ENCODE data around the gene CPNE6.
A peak's percentile ranks its signal among the peaks of the same experiment; 100 is the strongest.
"Not testable (repeated sequence)": the region's sequence is repeated elsewhere in the genome, so short reads cannot be mapped to it uniquely, and the experiment has no call there.

CPNE6 gene

DNA sequence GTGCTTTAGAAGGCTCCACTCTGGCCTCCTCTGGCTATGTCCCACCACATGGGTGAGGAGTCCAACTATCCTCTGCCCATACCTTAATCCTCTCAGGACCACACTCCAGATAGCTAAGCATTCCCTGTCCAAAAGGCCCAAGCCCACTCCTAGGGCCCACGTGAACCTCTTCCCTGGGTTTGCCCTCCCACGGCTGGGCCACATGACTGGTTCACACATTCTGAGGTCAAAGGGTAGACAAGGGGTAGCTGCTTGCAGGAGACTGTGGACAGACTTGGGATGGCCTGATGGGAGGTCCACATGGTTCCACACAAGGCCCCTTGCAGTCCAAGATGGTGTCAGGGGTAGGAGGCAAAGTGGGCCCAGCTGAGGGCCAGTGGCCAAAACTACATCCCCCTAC is 16.7 kb downstream of the CPNE6 start:
- no peak for DNase-seq

DNA sequence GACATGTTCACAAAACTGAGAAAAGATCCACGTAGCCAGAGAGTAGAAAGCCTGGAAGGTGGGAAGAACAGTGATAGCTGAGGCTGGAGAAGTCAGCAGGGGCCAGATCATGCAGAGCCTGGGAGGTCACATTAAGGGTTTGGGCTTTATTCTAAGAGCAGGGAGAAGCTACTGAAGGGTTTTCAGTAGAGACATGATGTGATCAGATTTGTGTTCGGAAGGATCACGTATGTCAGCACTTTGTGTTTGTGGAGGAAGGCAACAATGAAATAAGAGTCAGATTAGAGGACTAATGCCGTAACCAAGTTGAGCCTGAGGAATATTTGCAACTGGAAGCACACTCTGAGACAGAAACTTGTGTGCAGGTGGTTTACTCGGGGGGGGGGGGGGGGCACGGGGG is 18.5 kb downstream of the CPNE6 start:
- DNase-seq = no peak

DNA sequence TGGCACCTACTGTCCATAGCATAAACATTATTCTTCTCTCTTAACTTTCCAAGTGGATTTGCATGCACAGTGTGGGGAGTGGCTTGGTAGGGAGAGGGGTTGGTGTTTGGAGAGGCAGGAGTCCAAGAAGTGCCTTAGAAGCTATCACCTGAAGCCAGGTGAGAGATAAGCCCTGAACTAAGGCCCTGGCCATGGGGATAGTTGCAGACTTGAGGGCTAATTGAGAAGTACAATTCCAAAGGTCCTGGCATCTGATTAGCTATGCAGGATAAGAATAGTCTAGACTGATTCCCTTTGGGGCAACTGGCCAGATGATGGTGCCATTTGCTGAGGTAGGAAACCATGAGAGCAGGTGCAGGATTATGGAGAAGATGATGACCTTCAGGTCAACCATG is 20.7 kb downstream of the CPNE6 start:
- DNase-seq = no peak

DNA sequence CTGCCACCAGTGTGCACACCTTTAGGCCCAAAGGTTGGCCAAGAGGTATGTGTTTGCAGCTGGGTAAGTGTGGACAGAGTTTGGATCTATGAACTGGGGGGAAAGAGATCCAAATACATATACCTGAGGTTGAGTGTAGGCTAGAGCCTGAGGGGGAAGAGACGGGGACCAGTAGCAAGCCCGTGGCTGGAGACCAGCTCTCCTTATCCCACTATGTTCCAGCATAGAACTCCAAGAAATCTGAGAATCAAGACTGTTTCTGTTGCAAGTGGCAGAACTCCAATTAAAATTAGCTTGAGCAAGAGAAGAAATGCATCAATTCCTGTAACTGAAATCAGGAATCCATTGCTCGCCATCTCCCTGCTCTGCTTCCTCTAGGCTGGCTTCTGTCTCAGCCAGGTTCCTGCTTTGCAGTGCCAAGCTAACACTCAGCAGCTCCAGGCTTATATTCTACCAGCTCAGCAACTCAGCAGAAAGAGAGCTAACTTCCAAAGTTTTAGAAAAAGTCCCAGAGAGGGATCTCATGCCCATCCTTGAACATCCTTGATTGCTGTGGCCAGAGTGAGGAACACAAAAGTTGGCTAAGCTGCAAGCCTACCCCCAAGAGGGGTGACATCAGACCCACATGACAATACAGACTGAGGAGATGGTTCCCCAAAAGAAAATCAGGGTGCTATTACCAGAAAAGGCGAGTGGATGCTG is 21.3 kb downstream of the CPNE6 start:
- DNase-seq = no peak

DNA sequence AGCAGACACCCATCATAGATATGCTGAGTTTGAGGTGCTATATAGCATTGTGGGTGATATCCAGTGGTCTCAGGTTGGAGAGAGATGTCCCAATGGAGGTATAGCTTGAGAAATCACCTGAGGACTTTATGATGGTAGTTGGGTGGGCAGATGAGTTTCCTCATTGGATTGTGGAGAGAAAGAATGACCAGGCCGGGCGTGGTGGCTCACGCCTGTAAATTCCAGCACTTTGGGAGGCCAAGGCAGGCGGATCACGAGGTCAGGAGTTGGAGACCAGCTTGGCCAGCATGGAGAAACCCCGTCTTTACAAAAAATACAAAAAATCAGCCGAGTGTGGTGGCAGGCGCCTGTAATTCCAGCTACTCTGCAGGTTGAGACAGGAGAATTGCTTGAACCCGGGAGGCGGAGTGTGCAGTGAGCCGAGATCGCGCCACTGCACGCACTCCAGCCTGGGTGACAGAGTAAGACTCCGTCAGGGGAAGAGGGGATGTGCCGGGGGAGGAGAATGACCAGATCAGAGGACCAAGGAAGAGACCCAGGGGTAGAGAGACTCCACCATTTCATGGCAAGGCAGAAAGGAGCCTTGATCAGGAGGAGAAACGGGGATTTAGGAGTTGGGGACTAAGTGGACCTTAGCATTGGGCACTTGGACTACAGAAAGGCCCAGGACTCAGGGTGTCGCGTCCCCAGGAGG is 22.0 kb downstream of the CPNE6 start:
- no peak for DNase-seq

DNA sequence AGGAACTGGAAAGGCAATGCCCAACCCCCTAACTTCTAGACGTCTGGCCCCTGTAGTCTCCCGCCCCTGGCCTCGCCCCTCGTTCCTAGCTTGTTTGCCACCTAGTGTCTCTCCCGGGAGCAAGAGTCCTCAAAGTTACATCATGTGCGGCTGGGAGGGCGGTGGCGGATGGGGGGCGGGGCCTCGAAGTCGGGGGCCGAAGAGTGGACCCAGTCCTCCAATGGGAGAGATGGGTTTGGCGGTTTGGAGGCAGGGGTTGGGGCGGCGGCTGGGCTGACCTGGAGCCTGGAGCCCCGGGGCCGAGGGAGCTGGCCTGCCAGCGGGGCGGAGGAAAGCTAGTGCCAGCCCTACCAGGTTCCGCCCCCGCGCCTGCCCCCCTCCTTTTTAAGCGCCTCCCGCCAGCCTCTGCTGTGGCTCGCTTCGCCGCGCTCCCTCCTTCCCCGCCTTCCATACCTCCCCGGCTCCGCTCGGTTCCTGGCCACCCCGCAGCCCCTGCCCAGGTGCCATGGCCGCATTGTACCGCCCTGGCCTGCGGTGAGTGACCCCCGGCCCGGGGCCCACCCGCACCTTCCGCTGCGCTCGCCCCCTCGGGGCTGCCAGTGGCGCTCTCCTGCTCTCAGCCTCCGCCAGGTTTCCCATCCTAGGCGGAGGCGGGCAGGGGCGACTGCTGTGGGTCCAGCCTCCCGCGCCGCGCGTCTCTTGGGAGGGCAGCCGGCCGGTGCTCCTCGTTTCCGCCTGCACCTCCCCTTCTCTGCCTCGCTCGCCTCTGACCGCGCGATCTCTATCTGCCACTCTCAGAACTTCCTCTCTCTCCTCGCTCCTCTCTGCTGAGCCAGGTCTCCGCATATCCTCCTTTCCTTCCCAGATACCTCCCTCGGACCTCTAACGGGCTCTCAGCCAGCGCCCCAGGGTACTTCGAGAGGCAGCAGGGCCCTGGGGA is 22.8 kb downstream of the CPNE6 start, which contains the start of gene PCK2:
PCK2 (plus strand) TSS at position 411 of the 940 bp plus-strand sequence; CDS start at position 506, 95 bp downstream.
- peak; percentile 57 for DNase-seq

DNA sequence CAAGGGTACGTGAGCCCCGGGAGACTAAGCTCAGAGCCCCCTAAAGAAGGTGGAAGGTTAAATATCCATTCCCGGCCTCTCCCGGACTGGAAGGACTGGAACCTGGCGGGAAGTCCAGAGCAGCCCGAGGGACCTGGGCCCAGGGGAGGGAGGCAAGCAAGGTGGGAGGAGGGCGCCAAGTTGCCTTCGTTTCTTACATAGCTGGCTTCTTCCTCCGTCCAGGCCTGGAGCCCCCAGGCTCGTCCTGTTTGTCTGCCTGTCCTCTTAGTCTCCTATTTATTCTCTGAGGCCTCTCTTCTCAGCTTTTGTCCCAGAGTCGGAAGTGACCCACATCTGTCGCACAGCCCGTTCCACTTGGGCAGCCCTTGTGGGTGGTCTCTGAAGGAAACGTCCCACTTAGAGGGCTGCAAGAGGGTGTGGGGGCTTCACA is 23.5 kb downstream of the CPNE6 start:
- DNase-seq = no peak

DNA sequence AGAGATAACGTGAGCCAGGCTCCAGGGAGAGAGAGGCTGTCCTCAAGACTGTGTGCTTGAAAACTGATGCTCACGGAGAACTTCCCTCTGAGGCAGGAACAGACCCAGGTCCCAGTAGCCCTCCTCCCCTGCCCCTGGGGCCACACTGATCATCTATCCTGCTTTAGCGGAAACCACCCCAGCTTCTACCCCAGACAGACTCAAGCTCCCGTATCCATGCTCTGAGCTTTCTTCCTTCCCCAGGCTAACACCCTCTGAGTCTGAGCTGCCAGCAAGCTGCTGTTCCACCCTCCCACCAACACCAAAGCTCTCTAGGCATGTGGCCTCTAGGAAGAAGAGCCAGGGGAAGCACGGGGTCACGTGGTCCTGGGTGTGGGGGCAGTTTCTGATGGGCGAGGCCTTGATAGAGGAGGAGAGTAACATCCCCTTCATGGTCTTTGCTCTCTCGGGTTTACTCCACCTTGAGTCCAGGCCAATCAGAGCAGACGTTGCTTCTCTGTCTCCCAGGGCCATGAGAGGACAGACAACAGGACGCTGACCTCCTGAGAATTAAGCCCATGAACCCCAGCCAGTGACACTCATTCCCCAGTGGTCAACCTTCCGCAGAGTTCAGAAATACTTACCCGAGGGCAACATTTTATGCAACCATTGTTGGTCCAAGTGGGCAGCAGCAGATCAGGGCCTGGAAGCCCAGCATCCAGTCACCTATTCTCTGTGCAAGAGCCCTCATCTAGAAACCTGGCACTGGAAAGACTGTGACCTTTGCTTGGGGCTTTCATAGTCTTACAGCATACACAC is 24.1 kb downstream of the CPNE6 start:
- no peak for DNase-seq

DNA sequence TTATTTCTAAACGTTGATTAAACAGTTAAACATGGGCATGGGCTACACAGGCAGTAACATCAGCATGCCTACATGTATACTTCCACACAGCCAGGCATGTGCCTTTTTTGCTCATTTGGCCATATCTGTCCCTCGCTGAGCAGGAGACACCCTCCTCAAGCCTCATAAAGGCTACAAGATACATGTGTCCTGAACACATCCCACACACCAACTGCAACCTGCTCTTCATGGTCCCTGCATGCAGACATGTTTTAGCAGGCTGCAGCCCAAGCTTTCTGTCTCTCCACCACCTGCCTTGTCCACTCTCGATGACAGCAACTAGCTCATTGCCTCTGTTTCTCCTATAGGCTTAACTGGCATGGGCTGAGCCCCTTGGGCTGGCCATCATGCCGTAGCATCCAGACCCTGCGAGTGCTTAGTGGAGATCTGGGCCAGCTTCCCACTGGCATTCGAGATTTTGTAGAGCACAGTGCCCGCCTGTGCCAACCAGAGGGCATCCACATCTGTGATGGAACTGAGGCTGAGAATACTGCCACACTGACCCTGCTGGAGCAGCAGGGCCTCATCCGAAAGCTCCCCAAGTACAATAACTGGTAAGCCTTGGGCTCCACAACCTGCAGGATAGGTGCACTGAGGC is 25.3 kb downstream of the CPNE6 start:
- DNase-seq = no peak

DNA sequence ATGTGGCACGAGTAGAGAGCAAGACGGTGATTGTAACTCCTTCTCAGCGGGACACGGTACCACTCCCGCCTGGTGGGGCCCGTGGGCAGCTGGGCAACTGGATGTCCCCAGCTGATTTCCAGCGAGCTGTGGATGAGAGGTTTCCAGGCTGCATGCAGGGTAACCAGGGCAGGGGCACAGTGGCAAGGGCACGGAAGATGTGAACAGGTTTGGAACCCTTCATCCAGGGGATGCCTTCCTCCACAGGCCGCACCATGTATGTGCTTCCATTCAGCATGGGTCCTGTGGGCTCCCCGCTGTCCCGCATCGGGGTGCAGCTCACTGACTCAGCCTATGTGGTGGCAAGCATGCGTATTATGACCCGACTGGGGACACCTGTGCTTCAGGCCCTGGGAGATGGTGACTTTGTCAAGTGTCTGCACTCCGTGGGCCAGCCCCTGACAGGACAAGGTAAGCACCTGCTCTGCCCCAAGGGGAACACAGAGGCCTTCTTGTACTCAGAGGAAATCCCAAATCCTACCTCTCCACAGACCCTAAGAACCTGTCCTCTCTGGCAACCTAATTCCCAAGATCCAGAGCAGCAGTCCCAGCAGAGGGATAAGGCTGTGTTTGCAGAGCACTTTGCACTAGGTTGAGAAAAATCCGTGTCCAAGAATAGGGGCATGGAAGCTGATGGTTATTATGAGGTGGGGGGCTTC is 27.0 kb downstream of the CPNE6 start:
- DNase-seq = no peak

DNA sequence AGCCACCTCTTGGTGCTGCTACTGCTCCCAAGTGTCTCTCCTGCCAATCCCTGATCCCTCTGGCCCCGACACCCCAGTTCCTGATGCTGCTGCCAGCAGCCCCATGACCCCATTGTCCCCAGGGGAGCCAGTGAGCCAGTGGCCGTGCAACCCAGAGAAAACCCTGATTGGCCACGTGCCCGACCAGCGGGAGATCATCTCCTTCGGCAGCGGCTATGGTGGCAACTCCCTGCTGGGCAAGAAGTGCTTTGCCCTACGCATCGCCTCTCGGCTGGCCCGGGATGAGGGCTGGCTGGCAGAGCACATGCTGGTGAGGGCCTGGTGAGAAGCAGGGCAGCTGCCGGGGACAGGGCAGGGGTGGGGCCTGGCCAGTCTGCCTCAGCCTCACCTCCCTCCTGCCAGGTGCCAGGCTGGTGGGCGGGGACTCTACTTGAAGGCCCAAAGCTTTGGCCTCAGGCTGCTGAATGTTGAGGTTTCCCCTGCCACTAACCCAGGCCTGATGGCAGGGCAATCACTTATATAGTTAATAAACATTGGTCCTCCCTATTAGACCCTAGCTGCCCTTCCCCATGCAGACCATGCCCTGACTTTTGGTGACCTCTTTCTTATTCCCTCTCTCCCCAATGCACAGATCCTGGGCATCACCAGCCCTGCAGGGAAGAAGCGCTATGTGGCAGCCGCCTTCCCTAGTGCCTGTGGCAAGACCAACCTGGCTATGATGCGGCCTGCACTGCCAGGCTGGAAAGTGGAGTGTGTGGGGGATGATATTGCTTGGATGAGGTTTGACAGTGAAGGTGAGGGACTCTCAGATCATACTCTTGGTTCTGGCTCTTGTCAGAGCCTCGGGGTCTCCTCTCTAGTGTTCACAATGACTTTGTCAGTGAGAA is 27.8 kb downstream of the CPNE6 start:
- DNase-seq = no peak

DNA sequence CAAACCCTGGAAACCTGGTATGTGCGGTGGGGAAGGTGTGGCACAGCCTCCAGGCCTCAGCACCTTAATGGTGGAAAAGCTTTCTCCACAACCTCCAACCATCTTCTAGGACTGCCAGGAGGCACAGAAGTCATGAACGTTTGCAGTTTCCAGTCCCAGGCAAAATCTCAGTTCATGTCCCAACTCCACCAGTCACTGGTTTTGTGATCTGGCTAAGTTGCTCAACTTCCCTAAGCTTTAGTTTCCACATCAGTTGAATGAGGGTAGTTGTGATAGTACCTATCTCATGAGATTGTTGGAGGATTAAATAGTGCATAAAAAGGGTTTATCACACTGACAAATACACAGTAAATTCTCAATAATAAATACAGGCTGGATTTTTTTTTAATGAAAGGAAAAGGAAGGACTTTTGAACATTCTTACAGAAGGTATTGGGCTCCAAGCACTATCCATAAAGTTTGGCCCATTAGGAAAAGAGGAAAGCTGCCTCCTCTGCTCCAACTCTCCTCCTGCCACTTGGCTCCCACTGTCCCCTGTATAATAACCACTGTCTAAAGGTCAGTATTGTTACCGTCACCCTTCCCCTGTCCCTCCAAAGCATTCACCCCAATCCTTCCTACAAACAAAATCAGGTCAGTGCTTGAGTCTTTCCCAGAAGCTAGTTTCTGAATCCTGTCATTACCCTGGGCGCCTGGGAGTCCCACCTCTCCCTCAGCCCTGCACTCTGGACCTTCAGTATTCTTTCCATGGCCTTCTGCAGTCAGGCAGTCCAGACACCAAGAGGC is 29.0 kb downstream of the CPNE6 start:
- DNase-seq = no peak

DNA sequence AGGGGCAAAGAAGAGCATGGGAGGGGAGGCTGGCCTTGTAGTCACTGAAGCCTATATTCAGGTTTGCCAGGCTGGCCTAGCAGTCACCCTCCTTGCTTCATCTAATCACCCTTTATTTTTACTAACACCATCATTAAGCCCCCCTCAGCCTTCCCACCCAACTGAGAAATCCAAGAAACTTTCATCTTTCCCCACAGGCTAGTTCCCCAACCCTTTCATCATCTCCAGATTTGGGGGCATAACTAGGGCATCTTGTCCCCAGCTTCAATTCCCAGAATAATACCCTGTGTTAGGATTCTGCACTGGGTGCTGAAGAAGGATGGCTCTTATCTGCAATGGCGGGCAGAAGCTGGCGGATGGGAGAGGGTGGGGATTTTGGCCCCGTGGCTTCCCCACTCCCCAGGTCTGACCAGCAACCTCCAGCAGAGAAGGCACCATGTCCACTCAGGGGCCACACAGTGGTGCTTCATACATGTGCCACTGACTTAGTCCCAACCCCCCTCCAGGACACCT is 29.7 kb downstream of the CPNE6 start:
- no peak for DNase-seq

DNA sequence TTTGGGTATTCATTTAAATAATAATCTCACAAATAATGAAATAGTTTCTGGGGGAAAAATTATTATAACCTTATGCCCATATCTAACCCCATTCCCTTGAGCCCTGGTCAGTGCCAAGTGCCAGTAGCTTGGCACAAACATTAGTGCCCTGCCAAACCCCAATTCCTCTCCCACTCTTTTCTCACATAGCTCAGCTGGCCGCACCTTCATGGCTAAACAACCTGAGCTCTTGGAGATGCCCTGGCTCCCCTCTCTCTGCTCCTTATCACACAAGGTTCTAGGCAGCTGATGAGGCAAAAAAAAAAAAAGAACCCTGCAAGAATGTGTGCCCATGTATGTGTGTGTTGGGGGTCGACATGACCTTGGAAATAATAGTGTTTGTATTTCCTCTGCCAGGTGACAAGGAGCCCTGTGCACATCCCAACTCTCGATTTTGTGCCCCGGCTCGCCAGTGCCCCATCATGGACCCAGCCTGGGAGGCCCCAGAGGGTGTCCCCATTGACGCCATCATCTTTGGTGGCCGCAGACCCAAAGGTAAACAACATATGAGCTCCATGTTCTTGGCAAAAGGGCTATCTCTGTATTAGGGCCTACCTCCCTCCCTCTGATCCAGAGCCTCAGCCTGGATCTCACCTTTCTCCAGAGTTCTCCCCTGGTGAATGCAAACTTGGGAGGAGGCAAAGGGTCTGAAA is 31.1 kb downstream of the CPNE6 start:
- no peak for DNase-seq

DNA sequence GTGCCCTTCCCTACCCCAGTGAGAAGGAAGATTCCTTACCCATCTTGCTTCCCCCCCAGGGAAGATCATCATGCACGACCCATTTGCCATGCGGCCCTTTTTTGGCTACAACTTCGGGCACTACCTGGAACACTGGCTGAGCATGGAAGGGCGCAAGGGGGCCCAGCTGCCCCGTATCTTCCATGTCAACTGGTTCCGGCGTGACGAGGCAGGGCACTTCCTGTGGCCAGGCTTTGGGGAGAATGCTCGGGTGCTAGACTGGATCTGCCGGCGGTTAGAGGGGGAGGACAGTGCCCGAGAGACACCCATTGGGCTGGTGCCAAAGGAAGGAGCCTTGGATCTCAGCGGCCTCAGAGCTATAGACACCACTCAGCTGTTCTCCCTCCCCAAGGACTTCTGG is 32.1 kb downstream of the CPNE6 start:
- DNase-seq = no peak

DNA sequence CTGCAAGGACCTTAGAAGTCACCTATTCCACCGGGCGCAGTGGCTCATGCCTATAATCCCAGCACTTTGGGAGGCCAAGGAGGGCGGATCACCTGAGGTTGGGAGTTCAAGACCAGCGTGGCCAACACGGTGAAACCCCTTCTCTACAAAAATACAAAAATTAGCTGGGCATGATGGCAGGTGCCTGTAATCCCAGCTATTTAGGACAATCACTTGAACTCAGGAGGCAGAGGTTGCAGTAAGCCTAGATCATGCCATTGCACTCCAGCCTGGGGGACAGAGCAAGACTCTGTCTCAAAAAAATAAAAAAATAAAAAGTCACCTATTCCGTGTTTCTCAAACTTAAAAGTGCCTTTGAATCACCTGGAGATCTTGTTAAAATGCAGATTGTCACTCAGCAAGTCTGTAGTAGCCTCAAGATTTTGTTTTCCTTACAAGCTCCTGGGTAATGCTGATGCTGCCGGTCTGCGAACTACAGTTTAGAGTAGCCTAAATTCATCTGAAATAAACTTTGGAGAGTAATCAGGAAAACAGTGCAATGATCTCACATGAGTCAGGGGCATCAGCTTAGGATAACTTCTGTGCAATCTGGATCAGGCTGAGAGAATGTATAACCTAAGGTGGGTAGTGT is 34.4 kb downstream of the CPNE6 start:
- DNase-seq = not testable (repeated sequence)

DNA sequence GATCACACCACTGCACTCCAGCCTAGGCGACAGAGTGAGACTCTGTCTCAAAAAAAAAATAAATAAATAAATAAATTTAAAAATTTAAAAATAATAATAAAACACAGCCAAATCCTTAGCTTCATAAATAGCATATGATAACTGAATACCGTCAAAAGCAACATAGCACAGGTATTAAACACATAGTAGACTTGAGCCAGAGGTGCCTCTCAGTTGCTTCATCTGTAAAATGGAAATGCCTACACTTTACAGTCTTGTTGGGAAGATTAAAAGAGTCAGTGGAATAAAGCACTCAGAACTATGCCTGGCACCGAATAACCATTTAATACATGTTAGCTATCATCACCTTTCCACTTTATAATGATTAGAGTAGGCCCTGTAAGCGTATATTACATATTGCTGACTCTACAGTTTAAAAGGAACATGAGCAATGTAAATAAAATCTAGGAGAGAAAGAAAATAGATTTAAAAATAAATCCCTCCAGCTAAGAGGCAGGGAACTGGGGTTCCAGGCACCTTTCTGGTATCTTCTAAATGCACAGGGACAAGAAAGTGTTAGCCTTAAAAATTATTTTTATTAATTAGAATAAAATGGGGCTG is 35.4 kb downstream of the CPNE6 start:
- DNase-seq = no peak
